Brain microvascular endothelial cell (primary cell): ENCODE measurements around the gene CAPN3.

Experiments
- DNase-seq: peaks from one replicate; pipeline ENCODE4 v3.0.0-alpha.2; 2020
- H3K27ac ChIP-seq: fragments of 250-450 bp; sonication (Bioruptor Pico); 2 replicates; pipeline ENCODE4 v1.5.1; 2020; ENCODE audit warnings: mild to moderate bottlenecking, moderate library complexity
- H3K27me3 ChIP-seq: fragments of 250-450 bp; sonication (Bioruptor Pico); replicated peaks from 2 replicates; pipeline ENCODE4 v1.5.1; 2020; ENCODE audit warnings: mild to moderate bottlenecking
- H3K36me3 ChIP-seq: fragments of 250-450 bp; sonication (Bioruptor Pico); replicated peaks from 2 replicates; pipeline ENCODE4 v1.5.1; 2020; ENCODE audit warnings: mild to moderate bottlenecking
- H3K4me3 ChIP-seq: 2 replicates; pipeline ENCODE4 v1.5.1; 2011; ENCODE audit warnings: low read depth, mild to moderate bottlenecking, control low read depth, low read length, moderate library complexity
- in situ Hi-C: cut with HindIII; loops from 2 replicates; pipeline ENCODE4 v1.10.0; 2017; ENCODE audit warnings: low sequenced_read_pairs, low pct_ligation_motif_present
- TF ChIP-seq, protein P1 (sequence below): IDR thresholded peaks from 2 replicates; pipeline ENCODE4 v1.5.1; 2011; ENCODE audit warnings: low read depth, mild to moderate bottlenecking, moderate library complexity, low read length, control low read depth, inconsistent platforms; ENCODE audit errors: missing control alignments

CAPN3 gene

DNA sequence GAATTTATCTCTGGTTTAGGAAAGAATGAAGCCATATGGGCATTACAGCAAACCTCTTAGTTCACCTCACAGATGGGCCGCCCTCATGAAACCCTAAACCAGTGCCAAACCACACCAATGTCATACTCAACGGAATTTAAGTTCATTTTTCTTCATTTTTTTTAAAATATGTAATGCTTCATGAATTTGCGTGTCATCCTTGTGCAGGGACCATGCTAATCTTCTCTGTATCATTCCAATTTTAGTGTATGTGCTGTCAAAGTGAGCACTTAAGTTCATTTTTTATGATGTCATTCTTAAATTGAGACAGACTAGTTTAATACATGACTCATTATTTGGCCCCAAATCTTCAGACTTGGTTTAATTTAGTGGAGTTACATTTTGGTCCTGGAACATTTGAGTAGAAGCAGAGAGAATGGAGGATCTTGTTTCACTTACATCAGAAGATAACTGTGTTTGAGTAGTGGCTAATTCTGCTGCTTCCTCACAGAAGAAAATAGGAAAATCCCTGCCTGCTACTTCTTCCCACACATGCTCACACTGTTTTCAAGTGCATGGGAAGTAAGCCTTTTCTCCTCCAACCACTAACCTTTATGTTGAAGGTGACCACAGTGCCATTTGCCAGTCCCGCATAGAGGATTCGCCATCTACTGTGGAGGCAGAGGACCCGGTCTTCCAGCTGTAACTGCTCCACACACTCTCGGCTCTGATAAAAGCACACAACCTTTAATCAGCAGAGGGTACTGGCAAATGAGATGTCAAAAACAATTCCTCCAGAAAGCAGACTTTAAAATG is 68.3 kb downstream of the CAPN3 start:
- Histone ChIP-seq H3K27me3 (no peaks in the 10 kb centered on the region), H3K36me3 (peaks cover 63% of the 10 kb centered on the region), H3K27ac (peak overlapping the region; percentile 62), H3K4me3 (no peak overlapping the region)
- TF ChIP-seq, protein P1, sequence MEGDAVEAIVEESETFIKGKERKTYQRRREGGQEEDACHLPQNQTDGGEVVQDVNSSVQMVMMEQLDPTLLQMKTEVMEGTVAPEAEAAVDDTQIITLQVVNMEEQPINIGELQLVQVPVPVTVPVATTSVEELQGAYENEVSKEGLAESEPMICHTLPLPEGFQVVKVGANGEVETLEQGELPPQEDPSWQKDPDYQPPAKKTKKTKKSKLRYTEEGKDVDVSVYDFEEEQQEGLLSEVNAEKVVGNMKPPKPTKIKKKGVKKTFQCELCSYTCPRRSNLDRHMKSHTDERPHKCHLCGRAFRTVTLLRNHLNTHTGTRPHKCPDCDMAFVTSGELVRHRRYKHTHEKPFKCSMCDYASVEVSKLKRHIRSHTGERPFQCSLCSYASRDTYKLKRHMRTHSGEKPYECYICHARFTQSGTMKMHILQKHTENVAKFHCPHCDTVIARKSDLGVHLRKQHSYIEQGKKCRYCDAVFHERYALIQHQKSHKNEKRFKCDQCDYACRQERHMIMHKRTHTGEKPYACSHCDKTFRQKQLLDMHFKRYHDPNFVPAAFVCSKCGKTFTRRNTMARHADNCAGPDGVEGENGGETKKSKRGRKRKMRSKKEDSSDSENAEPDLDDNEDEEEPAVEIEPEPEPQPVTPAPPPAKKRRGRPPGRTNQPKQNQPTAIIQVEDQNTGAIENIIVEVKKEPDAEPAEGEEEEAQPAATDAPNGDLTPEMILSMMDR, result no peak
- peak; percentile 75 for DNase-seq
- in situ Hi-C loops, result no loop called here

DNA sequence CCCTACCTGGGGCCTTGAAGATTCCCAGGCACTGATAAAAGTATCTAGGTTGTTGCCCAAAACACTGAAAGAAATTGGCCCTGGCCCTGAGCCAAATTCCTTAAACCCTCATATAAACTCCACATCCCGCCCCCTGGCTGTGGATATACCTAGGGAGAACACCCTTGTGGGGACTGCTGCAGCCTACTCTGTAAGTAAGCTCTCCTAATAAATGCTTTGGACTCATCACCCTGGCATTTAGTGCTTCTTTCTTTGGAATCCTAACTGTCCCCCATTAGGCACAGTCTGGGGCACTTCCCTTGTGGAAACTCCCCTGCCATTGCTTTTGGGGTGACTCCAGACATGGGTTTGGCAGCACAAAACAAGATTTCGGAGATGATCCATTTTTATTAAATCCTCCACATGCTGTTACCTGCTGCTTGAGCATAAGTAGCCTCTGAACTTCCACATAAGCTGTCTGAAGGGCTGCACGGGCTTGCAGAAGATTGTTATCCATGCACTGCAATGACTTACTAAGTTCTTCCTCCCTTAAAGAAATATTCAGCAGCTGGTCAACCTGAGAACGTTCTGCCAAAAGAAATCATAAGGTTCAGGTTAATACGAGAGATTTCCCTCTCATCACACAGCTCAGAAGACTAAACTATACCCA is 85.2 kb downstream of the CAPN3 start:
- peaks cover 38% of the 10 kb centered on the region for H3K36me3 ChIP-seq
- no peak overlapping the region for H3K27ac ChIP-seq
- DNase-seq, result no peak
- in situ Hi-C loops, result no loop called here
- H3K4me3 ChIP-seq, result no peak overlapping the region
- TF ChIP-seq, protein P1, result no peak
- H3K27me3 ChIP-seq, result no peaks in the 10 kb centered on the region

DNA sequence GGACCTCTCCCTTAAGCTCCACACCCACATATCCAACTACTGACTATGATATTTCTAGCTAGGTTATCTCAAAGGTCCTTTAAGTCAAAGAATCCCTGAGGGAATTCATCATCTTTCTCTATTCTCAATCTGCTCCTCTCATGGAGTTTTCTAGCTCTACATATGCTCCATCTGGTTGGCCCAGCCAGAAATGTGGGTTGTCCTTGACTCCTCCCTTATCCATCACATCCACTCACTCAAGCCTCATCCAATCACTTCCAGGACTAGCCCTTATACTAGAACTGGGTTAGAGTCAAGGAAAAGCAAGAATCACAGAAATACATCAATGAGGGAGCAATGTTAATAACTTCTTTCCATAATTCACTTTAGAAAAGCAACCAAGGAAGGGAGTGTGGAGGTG is 86.2 kb downstream of the CAPN3 start:
- Histone ChIP-seq H3K27ac (no peak overlapping the region), H3K27me3 (no peaks in the 10 kb centered on the region), H3K36me3 (peaks cover 48% of the 10 kb centered on the region), H3K4me3 (no peak overlapping the region)
- in situ Hi-C loops, result no loop called here
- no peak for DNase-seq
- TF ChIP-seq, protein P1, result no peak

DNA sequence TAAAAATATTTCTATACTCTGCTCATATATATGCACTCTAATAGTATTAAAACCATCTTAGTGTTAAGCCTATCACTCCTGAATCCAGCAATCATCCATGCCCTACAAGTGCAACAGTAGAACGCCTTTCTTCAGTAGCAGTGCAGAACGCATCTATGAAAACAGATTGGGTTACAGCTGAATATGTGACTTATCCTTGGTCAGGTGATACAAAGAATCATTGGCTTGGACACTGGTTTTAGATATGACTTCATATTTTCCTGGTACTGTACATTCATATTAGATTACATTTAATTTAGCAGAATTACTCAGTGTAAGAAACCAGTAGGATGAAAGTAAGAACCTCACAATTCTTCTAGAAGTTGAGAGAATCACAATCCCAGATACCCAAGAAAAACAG is 88.3 kb downstream of the CAPN3 start:
- DNase-seq, result no peak
- Histone ChIP-seq H3K4me3 (no peak overlapping the region), H3K27me3 (no peaks in the 10 kb centered on the region), H3K27ac (no peak overlapping the region), H3K36me3 (peaks cover 52% of the 10 kb centered on the region)
- TF ChIP-seq, protein P1, result no peak
- in situ Hi-C loops, result no loop called here

DNA sequence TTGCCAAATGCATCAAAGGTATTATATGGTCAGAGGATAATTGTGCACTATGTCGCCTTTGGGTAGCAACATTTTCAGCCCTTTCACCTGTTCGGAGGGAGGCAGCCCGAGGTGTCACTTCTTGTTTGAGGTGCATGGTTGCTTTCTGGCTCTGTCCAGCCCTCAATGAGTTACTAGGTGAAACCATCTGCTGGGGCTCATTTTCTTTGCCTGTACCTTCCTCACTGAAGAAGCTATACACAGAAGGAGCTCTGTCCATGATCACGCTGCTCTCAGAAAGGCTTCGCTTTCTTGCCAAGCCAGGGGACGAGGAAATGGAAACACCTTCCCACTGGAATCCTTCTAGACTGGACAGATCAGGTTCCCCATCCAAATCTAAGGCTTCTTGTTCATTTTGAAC is 89.0 kb downstream of the CAPN3 start:
- in situ Hi-C loops, result no loop called here
- TF ChIP-seq, protein P1, result no peak
- no peak overlapping the region for H3K4me3 ChIP-seq
- no peaks in the 10 kb centered on the region for H3K27me3 ChIP-seq
- no peak for DNase-seq
- H3K36me3 ChIP-seq, result peaks cover 52% of the 10 kb centered on the region
- H3K27ac ChIP-seq, result no peak overlapping the region
